A673 (cell line): ENCODE data around the gene SLC25A36.
"Not testable (repeated sequence)": the region's sequence is repeated elsewhere in the genome, so short reads cannot be mapped to it uniquely, and the experiment has no call there.

Experiments
- CTCF ChIP-seq: fragments of 300-800, 200-600 bp; sonication (generic); conservative IDR thresholded peaks from 2 replicates; pipeline ENCODE4 v1.5.1; 2017; ENCODE audit warnings: low read depth, mild to moderate bottlenecking, antibody characterized with exemption, low read length, moderate library complexity, mixed read lengths
- EZH2 ChIP-seq: fragments of 200-600 bp; sonication (generic); IDR thresholded peaks from 2 replicates; pipeline ENCODE4 v1.6.1; 2017; ENCODE audit warnings: borderline replicate concordance, low read depth, mild to moderate bottlenecking, mixed read lengths, antibody characterized with exemption, low read length; ENCODE audit not compliant: poor library complexity, severe bottlenecking

- not testable (repeated sequence) for TF ChIP-seq CTCF, EZH2
These were observed 76.0 kb downstream of the SLC25A36 start for GRCh38 chr3:141017366-141018322.
